COLO829 (cell line): Measurements from ENCODE around the gene DGKG.

ENCODE experiments used
- DNase-seq: peaks from one replicate; pipeline ENCODE4 v3.0.0; 2012; ENCODE audit warnings: low spot score

Gene DGKG

GRCh38 chr3:186361762-186362536 lies at the start of gene DGKG:
DGKG (minus strand) TSS chr3:186362234; CDS start chr3:186320459, 41,775 bp downstream.
- peak; percentile 63 for DNase-seq

GRCh38 chr3:186411089-186411488 lies 49.1 kb upstream of the DGKG start:
- no peak for DNase-seq

- DNase-seq = no peak
Measured at GRCh38 chr3:186406669-186407635, 44.9 kb upstream of the DGKG start.

- DNase-seq = no peak
Measured at GRCh38 chr3:186401556-186401955, 39.5 kb upstream of the DGKG start.

GRCh38 chr3:186400662-186401061 lies 38.6 kb upstream of the DGKG start:
- peak; percentile 83 for DNase-seq

- no peak for DNase-seq
Measured at GRCh38 chr3:186400026-186400425, 38.0 kb upstream of the DGKG start.

GRCh38 chr3:186394566-186395217 lies 32.7 kb upstream of the DGKG start:
- no peak for DNase-seq

- DNase-seq = no peak
Measured at GRCh38 chr3:186386883-186387560, 25.0 kb upstream of the DGKG start.

GRCh38 chr3:186385856-186386602 lies 24.0 kb upstream of the DGKG start:
- peak; percentile 76 for DNase-seq

GRCh38 chr3:186383026-186383993 lies 21.3 kb upstream of the DGKG start:
- no peak for DNase-seq

- no peak for DNase-seq
Measured at GRCh38 chr3:186382217-186382885, 20.3 kb upstream of the DGKG start.

GRCh38 chr3:186381424-186382216 lies 19.6 kb upstream of the DGKG start:
- DNase-seq = no peak

- peak; percentile 39 for DNase-seq
Measured at GRCh38 chr3:186380622-186381380, 18.8 kb upstream of the DGKG start.

- DNase-seq = no peak
Measured at GRCh38 chr3:186375443-186375842, 13.4 kb upstream of the DGKG start.

GRCh38 chr3:186374376-186374775 lies 12.3 kb upstream of the DGKG start:
- DNase-seq = no peak

GRCh38 chr3:186369217-186369616 lies 7.2 kb upstream of the DGKG start:
- DNase-seq = no peak

- no peak for DNase-seq
Measured at GRCh38 chr3:186368717-186369116, 6.7 kb upstream of the DGKG start.

GRCh38 chr3:186368176-186368575 lies 6.1 kb upstream of the DGKG start:
- DNase-seq = no peak
